GM12874 (cell line): Measurements from ENCODE around the gene FAM170B.

Source experiments
- CTCF ChIP-seq: IDR thresholded peaks from 2 replicates; pipeline ENCODE4 v1.5.1; 2011; ENCODE audit warnings: low read depth, mild to moderate bottlenecking, control low read depth, low read length, moderate library complexity; ENCODE audit not compliant: insufficient read depth

FAM170B gene

GRCh38 chr10:49133706-49134248 is at the start of gene FAM170B:
TSS of gene FAM170B (minus strand) at chr10:49134021. CDS start at chr10:49133918, 103 bp downstream.
- no peak for TF ChIP-seq CTCF

GRCh38 chr10:49182776-49183175 is 49.0 kb upstream of the FAM170B start:
- TF ChIP-seq CTCF, result no peak

GRCh38 chr10:49180444-49180860 is 46.6 kb upstream of the FAM170B start:
- no peak for TF ChIP-seq CTCF

- TF ChIP-seq CTCF, result no peak
These were observed 46.0 kb upstream of the FAM170B start for GRCh38 chr10:49179699-49180443.

GRCh38 chr10:49178489-49179471 is 45.0 kb upstream of the FAM170B start:
- no peak for TF ChIP-seq CTCF

- no peak for TF ChIP-seq CTCF
These were observed 43.9 kb upstream of the FAM170B start for GRCh38 chr10:49177391-49178355.
